Lung (tissue), 12 donors: Measurements from ENCODE around the gene PROK1. TPM values are rescaled to one million over a fixed set of nuclear protein-coding genes. Genes with fewer than 3 reads are reported as not detected.

Source experiments
- ATAC-seq: fragments of 200-7000 bp; cut with Tn5 transposase; one replicate; pipeline ENCODE4 v1.9.1; 2020; ENCODE audit warnings: moderate number of reproducible peaks; ENCODE audit not compliant: insufficient read depth, low FRiP score
- DNase-seq, 3 donors: peaks; one replicate each; pipeline ENCODE4 v3.0.0-alpha.2; 2013 to 2017
- H3K27ac ChIP-seq, 2 donors: one replicate each; pipeline ENCODE4 v1.5.1; 2013; ENCODE audit warnings: mild to moderate bottlenecking in 2 of 2, moderate library complexity in 2 of 2, control low read depth in 1 of 2, inconsistent platforms in 1 of 2, low read depth in 1 of 2, low read length in 1 of 2
- H3K27me3 ChIP-seq, 3 donors: one replicate each; pipeline ENCODE4 v1.5.1; 2013; ENCODE audit warnings: low read length in 2 of 3; ENCODE audit not compliant: control insufficient read depth in 3 of 3, insufficient read depth in 3 of 3
- H3K36me3 ChIP-seq, 4 donors: one replicate each; pipeline ENCODE4 v1.5.1; 2013; ENCODE audit warnings: low read length in 4 of 4, mild to moderate bottlenecking in 1 of 4, moderate library complexity in 1 of 4; ENCODE audit not compliant: control insufficient read depth in 4 of 4, insufficient read depth in 4 of 4
- H3K4me1 ChIP-seq, 5 donors: one replicate each; pipeline ENCODE4 v1.5.1; 2013; ENCODE audit warnings: low read length in 5 of 5, mild to moderate bottlenecking in 2 of 5, moderate library complexity in 1 of 5; ENCODE audit not compliant: control insufficient read depth in 5 of 5, insufficient read depth in 5 of 5
- H3K4me3 ChIP-seq: one replicate; pipeline ENCODE4 v1.5.1; 2013; ENCODE audit warnings: mild to moderate bottlenecking, control low read depth, moderate library complexity
- H3K9ac ChIP-seq, 2 donors: one replicate each; pipeline ENCODE4 v1.5.1; 2013; ENCODE audit warnings: low read length in 2 of 2, control low read depth in 1 of 2; ENCODE audit not compliant: insufficient read depth in 1 of 2
- H3K9me3 ChIP-seq, 4 donors: one replicate each; pipeline ENCODE4 v1.5.1; 2013; ENCODE audit warnings: low read length in 3 of 4, mild to moderate bottlenecking in 1 of 4, moderate library complexity in 1 of 4; ENCODE audit not compliant: control insufficient read depth in 4 of 4, insufficient read depth in 3 of 4
- CTCF ChIP-seq: IDR thresholded peaks from 2 replicates; pipeline ENCODE4 v1.5.1; 2012; ENCODE audit warnings: mild to moderate bottlenecking; ENCODE audit errors: control extremely low read depth, extremely low read depth
- WGBS, 2 donors: extraction: QIAGEN DNeasy Blood & Tissue Kit; methylation state at CpG; one replicate each; pipeline ENCODE4 v1.1.7; 2013; 5-methylcytosine and 5-hydroxymethylcytosine counted together
- polyA plus RNA-seq, 2 donors: library from polyadenylated mRNA; stranded (reverse); fragments of 200-250 nt; gene quantifications; one replicate each; pipeline ENCODE4 v1.2.1, GENCODE V29; 2013
- total RNA-seq, 2 donors: library from RNA; depleted of rRNA in 1 of 2; stranded (reverse); fragments of >200 nt in 1 of 2; gene quantifications; one replicate each; pipeline ENCODE4 v1.2.1, GENCODE V29; 2014 to 2021
- donor health status: control.
- donor health status: control.
- donor health status: Bipolar disorder and iron deficiency.
- donor health status: healthy.
- donor health status: DM: yes; HTN: yes; CAD: no.

PROK1 gene
- total and polyA plus RNA-seq, 4 donors, result 0.05 to 0.22 TPM; not detected in 2

DNA sequence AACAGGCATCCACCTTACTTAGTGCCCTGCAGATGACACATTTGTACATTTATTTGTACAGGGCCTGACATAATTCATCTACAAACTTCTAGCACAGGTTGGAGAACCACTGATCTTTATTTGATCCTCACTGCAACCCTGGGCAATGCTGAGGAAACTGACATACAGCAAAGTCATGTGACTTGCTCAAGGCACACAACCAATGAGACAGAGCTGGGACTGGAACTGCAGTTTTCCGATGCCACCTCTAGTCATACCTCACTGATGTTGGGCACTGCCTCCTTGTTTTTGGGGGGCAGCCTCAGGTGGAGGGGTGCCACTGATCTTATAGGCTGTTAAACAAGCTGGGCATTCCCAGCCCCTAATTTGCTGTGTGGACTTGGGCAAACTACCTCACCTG lies 3.4 kb downstream of the PROK1 start:
- WGBS, 2 donors, result 91 to 98% methylated on average over 1 of the region's 1 CpG
- Histone ChIP-seq H3K36me3 (no peaks in the 10 kb centered on the region), H3K4me3 (no peak overlapping the region)

DNA sequence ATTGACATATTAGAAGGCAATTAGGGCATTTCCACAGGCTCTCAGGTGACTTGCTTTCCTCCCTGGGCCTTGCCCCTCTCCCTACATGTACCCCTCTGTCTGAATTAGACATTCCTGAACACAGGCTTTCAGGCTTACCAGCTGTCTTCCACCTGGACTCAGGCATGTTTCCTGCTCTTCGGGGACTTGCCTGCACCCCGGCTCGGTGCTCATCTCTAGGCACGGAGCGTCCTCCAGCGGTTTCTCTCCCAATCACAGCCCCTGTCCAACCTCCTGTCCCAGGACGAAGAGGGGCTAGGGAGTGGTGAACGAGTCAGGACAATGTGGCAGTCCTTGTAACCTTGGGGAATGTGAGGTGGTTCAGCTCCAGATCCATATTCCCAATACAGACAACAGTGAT lies 4.2 kb downstream of the PROK1 start:
- Histone ChIP-seq H3K36me3 (no peaks in the 10 kb centered on the region), H3K4me1 (no peaks in the 10 kb centered on the region), H3K9ac (no peak overlapping the region), H3K27ac (no peak overlapping the region), H3K4me3 (no peak overlapping the region), H3K9me3 (no peaks in the 10 kb centered on the region), H3K27me3 (peaks cover 0 to 21% (median 5%) of the 10 kb centered on the region in 3 donors)
- DNase-seq (no peak), ATAC-seq (no peak)
- 72 to 75% methylated on average over 8 of the region's 8 CpGs for WGBS, 2 donors
- TF ChIP-seq CTCF, result no peak

More for the DNA sequence above, 3.4 kb downstream of the PROK1 start:
- Histone ChIP-seq H3K27me3 (peaks cover 0 to 24% (median 6%) of the 10 kb centered on the region in 3 donors), H3K9me3 (no peaks in the 10 kb centered on the region), H3K9ac (no peak overlapping the region), H3K27ac (no peak overlapping the region), H3K4me1 (no peaks in the 10 kb centered on the region)
- no peak for TF ChIP-seq CTCF
- ATAC-seq (no peak), DNase-seq (no peak)

- Histone ChIP-seq H3K27ac (no peak overlapping the region), H3K4me1 (no peaks in the 10 kb centered on the region), H3K9me3 (no peaks in the 10 kb centered on the region), H3K9ac (no peak overlapping the region), H3K4me3 (no peak overlapping the region), H3K36me3 (no peaks in the 10 kb centered on the region), H3K27me3 (peaks cover 0 to 3% (median 0%) of the 10 kb centered on the region in 3 donors)
- no peak for TF ChIP-seq CTCF
- DNase-seq (no peak), ATAC-seq (no peak)
- 77 to 83% methylated on average over 5 of the region's 5 CpGs for WGBS, 2 donors
Observed at GRCh38 chr1:110457206-110457605, 6.3 kb downstream of the PROK1 start.
